Measurements from ENCODE around the gene IGF2BP3. TPM values are rescaled to one million over a fixed set of nuclear protein-coding genes. Genes with fewer than 3 reads are reported as not detected.
A peak's percentile ranks its signal among the peaks of the same experiment; 100 is the strongest.

The IGF2BP3 gene
- total and polyA plus RNA-seq, 10 of the 15 experiments (the other 5 are each of a cell fraction or from before 2014, with no cell fraction given), result 4.6 to 61.2 (median 36.9) TPM

DNA sequence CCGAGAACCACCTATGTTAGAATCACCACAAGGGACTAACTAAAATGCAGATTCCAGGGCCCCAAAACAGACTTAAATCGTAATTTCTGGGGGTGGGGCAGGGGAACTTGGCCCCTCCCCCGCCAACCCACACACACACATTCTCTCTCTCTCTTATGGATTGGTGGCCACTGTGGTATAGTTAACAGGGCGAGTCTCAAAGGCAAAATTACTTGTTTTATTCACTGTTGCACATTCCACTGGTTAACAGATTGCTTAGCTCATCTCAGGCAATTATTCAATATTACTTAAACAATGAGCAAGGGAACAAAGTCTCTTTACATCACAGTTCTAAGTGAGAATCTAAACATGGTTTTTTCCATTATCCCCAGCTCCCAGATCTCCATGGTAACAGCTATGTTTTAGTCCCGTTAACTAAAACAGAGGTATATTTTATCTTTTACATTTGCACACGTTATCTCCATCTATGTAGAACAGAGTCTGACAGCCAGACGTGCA is 38.5 kb downstream of the IGF2BP3 start:
- no TSS peak for BruUV-seq (replicated peaks)
- CTCF ChIA-PET, result interaction anchor here (0.7 to 5.7 kb wide), 16 partner anchors 10 to 280 kb away, joined by 3 to 63 read pairs (median 11); partner anchors contain the start of gene IGF2BP3
- 66% methylated on average over 7 of the region's 7 CpGs for WGBS (ENCODE audit: insufficient coverage, insufficient replicate concordance, low lambda C conversion rate, missing lambda C conversion rate)
- Histone ChIP-seq H2AFZ (ENCODE audit: control insufficient read depth, low read depth, low read length) (no peak overlapping the region), H3K9ac (ENCODE audit: control insufficient read depth, insufficient read depth, low read length) (no peak overlapping the region), H3K4me1 (ENCODE audit: control insufficient read depth, insufficient read depth, low read length) (peaks cover 7% of the 10 kb centered on the region; the same call in 1 of the 2 replicates), H3K9me3 (replicated peaks; ENCODE audit: control insufficient read depth, insufficient read depth, low read length) (no peaks in the 10 kb centered on the region), H3K36me3 (ENCODE audit: control insufficient read depth in 2 of 2, insufficient read depth in 2 of 2, low read length in 1 of 2) (no peaks in the 10 kb centered on the region; a peak in 3 of 4 replicates), H3K79me2 (ENCODE audit: control insufficient read depth, insufficient read depth, low read length) (peaks cover 79% of the 10 kb centered on the region), H3K27ac (ENCODE audit: control insufficient read depth, insufficient read depth) (no peak overlapping the region), H3K27me3 (replicated peaks in 1 of 2; ENCODE audit: control insufficient read depth in 2 of 2, insufficient read depth in 2 of 2, low read length in 1 of 2) (no peaks in the 10 kb centered on the region), H3K4me3 (no peak overlapping the region), H3K4me2 (ENCODE audit: control insufficient read depth, insufficient read depth) (no peak overlapping the region), H4K20me1 (ENCODE audit: control insufficient read depth, insufficient read depth) (no peaks in the 10 kb centered on the region)
- TF ChIP-seq, protein P1, sequence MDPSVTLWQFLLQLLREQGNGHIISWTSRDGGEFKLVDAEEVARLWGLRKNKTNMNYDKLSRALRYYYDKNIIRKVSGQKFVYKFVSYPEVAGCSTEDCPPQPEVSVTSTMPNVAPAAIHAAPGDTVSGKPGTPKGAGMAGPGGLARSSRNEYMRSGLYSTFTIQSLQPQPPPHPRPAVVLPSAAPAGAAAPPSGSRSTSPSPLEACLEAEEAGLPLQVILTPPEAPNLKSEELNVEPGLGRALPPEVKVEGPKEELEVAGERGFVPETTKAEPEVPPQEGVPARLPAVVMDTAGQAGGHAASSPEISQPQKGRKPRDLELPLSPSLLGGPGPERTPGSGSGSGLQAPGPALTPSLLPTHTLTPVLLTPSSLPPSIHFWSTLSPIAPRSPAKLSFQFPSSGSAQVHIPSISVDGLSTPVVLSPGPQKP (IDR thresholded peaks at IDR 0.05; ENCODE audit: low read depth, low read length), result no peak
- TF ChIP-seq, protein P2, sequence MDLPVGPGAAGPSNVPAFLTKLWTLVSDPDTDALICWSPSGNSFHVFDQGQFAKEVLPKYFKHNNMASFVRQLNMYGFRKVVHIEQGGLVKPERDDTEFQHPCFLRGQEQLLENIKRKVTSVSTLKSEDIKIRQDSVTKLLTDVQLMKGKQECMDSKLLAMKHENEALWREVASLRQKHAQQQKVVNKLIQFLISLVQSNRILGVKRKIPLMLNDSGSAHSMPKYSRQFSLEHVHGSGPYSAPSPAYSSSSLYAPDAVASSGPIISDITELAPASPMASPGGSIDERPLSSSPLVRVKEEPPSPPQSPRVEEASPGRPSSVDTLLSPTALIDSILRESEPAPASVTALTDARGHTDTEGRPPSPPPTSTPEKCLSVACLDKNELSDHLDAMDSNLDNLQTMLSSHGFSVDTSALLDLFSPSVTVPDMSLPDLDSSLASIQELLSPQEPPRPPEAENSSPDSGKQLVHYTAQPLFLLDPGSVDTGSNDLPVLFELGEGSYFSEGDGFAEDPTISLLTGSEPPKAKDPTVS (IDR thresholded peaks at IDR 0.05; ENCODE audit: low read depth, low read length), result no peak
- intact Hi-C loops (cut with micrococcal nuclease; ENCODE audit: unreplicated experiment), result loop anchor here (2.0 to 5.0 kb wide), 3 partner anchors 31 to 159 kb away; partner anchors contain the start of gene TRA2A
- RAD21 ChIA-PET (ENCODE audit: unreplicated experiment), result interaction anchor here (0.9 to 5.2 kb wide), 9 partner anchors 12 to 112 kb away, joined by 3 to 37 read pairs (median 9); no protein-coding TSS in a partner anchor
- FAIRE-seq, result no peak
- in situ Hi-C loops (cut with MboI), result no loop called here
- POLR2A ChIA-PET, result interaction anchor here (0.6 to 1.6 kb wide), 3 partner anchors 25 to 92 kb away, joined by 3 read pairs; no protein-coding TSS in a partner anchor
- peak; percentile 14; the same call in 2 of the 3 replicates for ATAC-seq
- SMC1A ChIA-PET (ENCODE audit: uncharacterized antibody, unreplicated experiment), result interaction anchor here (1.1 to 6.8 kb wide), 15 partner anchors 11 to 288 kb away, joined by 3 to 53 read pairs (median 7); no protein-coding TSS in a partner anchor
- DNase-seq (ENCODE audit: low read depth, low spot score), result no peak

Measured in GM12878 (cell line).